GM18498 (cell line): ENCODE measurements around the gene ARCN1.

ENCODE experiments used
- ATAC-seq: cut with Tn5 transposase; IDR thresholded peaks from one replicate; pipeline ENCODE4 v1.9.1; 2021; ENCODE audit warnings: mild to moderate bottlenecking, moderate library complexity; ENCODE audit not compliant: unreplicated experiment

ARCN1 gene

DNA sequence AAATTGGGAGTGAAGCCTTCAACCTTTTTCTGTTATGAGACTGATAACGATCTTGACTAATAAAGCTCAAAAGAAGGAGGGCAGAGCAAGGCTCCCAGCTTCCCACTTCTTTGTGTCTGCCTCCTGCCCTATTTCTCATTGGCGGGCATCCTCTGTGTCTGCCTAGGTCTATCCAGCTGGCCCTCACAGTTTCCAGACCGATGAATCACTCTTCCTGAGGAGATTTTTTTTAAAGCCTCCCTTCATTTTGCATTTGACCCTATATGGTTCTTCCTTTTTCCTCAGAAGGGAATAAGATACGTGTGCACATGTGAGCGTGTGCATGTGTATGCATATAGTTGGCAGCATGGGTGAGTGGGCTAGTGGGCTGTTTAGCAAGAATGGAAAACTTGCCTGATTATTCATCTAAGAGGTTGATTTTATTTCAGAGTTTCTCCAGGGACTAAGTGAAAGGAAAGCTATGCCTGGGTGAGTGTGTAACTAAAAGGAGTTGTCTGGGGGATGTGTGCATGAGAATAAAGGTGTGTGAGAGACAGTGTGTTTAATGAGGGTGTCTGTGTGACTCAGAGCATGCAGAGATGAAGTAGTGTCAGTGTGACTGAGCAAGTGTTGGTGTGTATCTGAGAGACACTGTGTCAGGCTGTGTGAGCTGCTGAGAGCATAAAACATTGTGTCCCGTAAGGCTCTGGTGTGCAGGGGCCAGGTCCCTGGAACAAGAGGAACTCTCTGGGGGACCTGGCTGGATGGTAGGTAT lies 47.4 kb downstream of the ARCN1 start:
- no peak for ATAC-seq

DNA sequence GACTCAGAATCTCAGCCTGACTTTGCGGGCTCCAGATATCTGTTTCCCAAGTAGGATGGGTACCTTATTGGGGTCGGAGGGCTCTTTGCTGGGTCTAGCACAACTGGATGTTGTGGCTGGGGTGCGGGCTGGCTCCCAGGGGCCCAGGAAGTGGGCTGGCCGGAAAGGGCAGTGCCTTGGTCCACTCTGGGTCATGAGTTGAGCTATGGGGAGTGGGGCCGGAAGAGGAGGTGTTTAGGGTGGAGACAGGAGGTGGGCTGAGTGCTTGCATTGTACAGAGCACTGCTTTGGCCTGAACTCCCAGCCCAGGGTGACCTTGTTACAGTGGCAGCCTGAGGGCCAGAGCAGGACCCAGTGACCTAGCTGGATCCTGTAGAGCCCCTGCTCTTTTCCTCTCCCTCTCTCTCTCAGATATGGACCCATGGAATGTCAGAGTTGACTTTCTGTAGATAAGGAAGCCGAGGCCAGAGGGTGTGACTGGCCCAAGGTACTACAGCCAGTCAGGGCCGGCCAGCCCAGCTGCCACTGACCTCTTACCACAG lies 48.4 kb downstream of the ARCN1 start:
- ATAC-seq: no peak

DNA sequence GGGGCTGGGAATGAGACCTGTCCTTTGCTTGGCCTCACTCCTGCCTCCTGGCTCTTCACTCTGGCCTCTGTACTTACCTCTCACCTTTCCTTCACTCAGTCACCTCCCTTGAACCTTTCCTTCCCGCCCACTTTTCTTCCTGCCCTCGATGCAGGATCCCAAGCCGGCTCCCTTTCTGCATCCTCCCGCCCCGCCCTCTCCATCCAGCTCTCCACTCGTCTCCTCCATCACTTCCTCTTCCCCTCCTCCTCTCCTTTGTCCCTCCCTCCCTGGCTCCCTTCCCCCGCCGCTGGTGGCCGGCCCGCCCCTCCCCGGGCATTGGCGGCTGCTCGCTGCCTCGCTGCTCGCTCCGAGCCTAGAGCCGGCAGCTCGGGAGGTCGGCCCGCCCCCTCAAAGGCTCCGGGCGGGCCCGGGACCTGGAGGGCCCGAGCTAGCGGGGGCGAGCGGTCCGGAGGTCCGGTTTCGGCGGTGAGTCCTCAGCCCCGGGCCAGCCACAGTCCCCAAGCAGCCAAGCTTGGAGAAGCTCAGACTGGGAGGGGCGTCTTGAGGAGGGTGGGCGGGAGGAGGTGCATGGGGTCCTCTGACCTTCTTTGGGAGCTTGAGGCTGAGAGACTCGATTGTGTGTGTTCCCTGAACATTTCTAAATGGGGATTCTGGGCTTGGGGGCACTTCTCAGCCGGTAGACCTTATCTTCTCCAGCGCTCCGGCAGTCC lies 49.0 kb downstream of the ARCN1 start:
- no peak for ATAC-seq

DNA sequence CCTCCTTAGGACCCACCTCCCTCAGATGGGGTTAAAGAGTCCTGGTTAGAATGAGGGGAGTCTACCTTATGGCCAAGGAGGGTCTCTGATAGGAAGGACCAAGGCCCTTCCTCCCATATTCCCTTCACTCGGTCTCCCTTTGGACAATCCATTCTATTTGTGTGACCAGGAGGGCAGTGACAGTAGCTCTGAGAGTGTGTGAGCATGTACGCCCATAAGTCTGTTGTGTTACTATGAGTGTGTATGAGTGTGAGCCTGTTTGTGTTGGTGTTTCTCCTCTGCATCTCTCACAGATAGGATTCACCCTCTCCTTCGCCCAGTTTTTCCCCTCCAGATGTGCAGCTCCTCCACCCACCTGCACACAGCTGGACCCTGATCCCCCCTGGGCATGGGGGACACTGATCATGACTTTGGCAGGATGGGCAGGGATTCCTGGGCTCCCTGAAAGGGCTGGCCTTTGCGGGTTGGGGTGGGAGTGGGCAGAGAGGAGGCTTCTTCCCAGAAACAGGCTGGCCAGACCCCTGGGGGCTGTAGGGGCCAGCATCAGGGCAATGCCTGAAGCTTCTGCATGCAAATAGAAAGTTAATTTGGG lies 49.7 kb downstream of the ARCN1 start:
- no peak for ATAC-seq

DNA sequence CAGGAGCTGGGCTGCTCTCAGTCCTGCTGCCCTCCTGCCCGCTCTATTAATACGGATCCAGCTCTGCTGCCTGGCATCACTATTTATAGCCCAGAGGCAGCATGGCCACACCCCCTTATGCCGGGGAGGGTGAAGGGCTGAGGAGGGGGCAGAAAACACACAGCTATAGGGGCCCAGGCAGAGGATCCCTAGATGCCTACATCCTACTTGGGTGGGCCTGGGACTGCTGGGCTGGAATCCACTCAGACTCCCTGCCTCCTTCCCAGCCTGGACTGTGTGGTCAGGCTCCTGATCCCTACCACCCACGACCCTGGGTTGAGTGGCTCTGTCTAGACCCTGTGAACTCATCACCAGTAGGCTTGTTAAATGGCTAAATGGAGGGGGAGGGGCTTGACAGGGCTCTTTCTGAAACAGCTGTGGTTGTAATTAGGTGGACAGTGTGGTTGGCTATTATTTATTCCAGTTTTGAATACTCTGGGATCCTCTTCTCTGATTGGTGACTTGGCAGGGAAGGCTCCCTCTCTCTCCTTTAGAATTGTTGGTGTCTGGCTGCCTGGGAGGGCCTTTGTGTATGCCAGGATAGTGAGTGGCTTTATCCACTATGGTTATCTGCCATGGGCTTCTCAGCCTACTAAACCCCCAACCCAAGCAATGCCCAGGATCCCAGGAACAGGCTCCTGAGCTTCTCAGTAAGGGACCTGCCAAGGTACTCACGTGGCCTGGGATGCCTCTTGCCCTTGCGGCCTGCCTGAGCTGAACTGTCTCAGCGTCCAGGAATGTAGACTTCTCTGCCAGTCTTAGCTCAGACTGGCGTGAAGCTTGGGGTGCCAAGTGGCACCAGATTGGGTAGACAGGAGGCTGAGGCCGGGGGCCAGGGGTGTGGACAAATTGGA lies 50.4 kb downstream of the ARCN1 start:
- ATAC-seq: no peak

DNA sequence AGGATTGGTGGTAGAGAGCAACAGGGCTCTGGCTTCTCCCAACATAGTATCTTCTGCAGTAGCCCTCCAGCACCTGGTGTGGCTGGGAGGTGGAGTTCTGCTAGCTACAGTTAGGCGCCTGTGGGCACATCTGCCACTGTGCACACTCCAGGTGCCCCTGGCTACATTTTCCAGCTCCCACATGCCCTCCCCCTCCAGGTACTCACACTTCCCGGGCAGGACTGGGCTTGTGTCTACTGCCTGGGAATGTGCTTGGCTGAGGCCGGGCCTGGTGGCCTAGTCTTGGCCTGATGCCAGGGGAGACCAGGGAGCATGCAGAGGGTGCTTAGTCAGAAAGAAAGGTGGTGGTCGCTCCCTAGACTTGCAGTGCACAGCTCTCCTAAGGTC lies 51.1 kb downstream of the ARCN1 start:
- ATAC-seq: no peak

DNA sequence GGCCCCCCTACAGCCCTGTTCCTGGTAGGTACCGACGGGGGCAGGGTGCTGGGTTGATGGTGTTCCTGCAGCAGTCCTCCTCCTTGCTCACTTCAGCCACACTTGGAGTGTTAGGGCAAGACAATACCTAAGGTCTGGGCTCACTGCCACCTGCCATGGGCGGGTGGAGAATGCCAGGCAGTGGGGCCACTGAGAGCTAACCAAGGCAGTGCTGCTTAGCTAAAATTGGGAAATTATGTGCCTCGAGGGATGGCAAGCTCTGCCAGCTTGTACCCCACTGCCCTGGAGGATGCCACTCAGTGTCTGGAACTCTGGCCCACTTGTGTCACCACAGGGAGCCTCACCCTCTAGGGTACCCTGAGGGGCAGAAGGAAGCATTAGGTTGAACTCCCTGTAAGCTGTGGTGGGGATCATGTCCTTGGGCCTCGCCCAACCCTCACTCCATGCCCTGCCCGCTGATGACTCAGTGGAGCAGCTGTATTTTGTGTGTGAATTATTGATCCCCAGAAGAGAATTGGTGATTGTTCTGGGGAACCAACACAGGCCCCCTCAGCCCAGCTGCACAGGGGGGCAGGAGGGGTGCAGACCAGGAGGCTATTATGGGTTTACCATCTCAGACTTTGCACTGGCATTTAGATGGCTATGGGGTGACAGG lies 53.0 kb downstream of the ARCN1 start:
- ATAC-seq: no peak

DNA sequence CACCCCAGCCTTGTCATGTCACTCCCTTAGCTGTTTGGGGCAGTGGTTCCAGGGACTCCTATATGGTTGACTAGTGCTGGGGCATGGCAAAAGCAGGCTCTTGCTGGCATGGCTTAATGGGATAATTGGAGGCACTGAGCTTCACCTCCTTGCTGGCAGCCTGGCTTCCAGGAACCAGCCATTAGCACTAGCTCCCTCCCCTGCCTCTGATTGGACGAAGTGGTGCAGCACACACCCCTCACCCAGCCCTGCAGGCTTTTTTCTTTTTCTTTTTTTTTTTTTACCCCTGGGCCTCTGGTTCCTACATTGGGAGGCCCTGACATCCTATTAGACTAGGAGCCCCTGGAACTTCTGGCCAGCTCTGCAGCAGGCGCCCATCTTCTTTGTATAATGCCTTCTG lies 53.8 kb downstream of the ARCN1 start:
- no peak for ATAC-seq

DNA sequence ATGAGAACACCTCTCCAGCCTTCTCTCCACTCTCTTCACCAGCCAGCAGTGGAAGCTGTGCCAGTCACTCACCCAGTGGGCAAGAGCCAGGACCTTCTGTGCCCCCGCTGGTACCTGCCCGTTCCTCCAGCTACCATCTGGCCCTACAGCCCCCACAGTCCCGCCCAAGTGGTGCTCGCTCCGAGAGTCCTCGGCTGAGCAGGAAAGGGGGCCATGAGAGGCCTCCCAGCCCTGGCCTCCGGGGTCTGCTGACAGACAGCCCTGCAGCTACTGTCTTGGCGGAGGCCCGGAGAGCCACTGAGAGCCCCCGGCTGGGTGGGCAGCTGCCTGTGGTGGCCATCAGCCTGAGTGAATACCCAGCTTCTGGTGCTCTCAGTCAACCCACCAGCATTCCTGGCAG lies 55.4 kb downstream of the ARCN1 start:
- ATAC-seq: no peak

DNA sequence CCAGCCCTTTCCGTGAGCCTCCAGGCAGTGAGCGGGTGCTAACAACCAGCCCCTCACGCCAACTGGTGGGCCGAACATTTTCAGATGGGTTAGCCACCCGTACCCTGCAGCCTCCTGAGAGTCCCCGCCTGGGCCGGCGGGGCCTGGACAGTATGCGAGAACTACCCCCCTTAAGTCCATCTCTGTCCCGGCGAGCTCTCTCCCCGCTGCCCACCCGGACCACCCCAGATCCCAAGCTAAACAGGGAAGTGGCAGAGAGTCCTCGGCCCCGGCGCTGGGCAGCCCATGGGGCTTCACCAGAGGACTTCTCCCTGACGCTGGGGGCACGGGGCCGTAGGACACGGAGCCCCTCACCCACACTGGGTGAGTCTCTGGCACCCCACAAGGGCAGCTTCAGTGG lies 55.8 kb downstream of the ARCN1 start:
- no peak for ATAC-seq

DNA sequence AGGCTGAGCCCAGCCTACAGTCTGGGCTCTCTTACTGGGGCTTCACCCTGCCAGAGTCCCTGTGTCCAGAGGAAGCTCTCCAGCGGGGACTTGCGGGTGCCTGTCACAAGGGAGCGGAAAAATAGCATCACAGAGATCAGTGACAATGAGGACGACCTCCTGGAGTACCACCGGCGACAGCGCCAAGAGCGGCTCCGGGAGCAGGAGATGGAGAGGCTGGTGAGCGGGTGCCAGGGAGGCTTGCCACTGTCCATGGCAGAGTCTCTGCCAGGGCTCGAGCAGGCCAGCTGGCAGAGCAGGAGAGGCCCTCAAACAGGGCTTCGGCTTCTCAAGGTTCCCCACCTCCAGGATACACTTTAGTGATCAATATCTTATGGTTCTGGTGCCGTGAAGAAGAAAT lies 56.2 kb downstream of the ARCN1 start:
- no peak for ATAC-seq

DNA sequence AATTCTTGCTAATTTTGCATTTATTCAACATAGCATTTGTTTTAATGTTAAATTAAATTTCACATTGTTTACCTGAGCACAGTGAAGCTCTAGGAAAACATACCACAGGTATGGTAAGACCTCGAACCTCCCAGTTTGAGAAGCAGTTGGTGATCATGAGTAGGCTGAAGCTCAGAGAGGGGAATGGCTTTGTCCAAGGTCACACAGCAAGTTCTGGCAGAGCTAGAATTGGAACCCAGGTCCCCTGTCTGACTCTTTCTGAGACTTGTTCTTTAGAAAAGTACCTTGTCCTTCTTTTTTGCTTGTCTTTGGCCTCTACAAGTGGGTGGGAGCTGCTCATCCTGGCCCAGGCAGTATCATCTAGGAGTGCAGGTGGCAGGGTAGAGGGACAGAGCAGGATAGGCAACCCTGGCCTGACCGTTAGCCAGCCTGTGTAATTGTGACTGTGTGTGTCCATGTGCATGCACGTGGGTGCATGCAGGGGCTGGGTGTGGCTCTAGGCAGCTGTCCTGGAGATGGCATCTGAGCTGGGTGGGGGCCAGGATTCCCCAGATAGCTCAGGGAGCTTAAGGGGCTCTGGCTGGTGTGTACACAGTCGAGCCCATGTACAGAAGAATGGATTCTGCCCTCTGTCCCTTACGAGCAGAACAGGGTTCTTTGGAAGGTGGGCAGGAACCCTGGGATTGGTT lies 56.8 kb downstream of the ARCN1 start:
- no peak for ATAC-seq

DNA sequence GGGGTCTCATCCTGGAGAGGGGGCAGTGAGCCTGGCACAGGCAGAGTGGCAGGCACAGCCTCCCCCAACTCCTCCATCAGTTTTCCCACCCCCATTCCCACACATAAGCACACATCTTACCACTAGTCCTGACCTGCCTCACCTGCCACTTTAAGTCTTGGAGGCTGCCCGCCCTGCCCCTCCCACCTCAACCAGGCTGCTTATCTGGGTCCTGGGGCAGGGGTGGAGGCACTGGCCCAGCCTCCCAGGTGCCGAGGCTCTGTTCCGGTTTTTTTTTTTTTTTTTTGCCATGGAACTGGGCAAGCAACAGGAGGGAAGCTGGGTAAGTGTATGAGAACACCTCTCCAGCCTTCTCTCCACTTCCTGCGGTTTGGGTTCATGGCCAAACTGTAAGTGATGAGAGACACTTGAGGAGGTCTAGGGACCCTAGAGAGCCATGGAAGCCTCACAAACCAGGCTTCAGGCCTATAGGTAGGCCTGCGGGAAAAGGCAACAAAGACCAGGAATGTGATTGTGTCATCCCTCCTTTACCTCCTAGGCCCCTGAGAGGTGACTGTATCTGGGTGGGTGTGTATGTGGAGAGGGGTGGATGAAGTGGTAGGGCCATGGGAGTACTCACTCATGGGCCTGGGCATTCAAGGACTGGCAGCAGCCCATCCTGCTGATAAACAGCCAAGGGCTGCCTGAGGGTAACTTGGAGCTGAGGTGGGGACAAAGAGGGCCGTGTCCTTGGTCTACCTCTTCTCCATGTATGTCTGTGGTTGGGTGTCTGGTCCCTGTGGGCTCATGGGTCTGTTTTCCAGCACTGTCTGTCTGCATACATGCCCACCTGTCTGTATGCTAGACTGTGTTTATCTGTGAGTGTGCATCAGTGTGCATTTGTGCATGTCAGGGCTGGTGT lies 57.8 kb downstream of the ARCN1 start:
- no peak for ATAC-seq

DNA sequence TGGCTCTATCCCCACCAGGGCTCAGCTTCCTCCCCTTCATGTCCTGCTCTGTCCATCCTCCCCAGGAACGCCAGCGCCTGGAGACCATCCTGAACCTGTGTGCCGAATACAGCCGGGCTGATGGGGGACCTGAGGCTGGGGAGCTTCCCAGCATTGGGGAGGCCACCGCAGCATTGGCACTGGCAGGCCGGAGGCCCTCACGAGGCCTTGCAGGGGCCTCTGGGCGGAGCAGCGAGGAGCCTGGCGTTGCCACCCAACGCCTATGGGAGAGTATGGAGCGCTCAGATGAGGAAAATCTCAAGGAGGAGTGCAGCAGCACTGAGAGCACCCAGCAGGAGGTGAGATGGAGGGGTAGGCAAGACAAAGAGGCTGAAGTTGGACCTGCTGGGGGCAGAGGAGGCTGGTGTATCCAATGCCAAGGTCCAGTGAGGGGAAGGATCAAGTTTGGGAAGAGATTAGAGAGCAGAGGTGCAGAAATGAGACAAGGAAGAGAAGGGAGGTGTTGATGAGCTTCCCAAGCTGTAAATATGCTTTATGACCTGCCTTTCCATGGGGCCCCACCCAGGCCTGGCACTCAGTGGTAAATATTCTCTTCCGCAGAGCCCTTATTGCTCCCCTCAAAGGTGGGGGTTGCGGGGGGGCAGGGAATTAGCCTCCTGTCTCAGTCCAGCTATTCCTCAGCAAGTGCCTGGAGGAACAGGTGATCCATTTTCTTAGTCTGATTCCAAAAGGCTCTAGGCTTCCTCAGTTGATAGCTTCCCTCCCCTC lies 59.1 kb downstream of the ARCN1 start:
- no peak for ATAC-seq

DNA sequence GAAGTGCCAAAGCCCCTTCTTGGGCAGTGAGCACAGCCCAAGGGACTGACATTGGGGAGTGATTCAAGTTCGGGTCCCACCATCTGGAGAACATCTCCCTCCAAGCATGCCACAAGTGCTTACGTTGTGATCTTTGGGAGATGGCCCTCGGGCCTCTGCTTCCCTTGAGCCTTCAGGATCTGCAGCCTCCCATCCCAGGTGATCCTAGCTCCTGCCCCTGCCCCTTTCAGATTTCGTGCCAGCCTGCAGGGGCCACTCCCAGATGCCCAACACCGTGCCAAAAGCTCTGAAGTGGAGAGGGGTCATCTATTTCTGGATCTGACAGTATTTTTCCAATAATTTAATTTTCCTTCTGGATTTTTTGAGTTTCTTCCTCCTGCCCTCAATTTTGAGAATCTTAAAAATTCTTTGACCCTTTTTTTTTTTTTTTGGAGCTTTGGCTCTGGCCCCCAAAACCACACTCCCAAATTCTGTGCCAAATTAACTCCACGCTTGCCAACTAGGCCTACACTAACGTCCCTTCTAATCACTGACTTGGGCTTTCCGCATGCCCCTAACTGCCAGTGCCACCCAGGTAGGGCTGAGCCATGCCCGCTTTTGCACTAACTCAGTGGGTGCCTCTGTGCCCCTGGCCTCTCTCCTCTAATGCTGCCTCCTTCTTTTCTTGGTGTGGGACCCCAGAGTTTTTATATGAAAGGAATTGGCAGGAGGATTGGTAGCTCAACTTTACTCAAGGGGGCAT lies 60.5 kb downstream of the ARCN1 start:
- ATAC-seq: no peak

DNA sequence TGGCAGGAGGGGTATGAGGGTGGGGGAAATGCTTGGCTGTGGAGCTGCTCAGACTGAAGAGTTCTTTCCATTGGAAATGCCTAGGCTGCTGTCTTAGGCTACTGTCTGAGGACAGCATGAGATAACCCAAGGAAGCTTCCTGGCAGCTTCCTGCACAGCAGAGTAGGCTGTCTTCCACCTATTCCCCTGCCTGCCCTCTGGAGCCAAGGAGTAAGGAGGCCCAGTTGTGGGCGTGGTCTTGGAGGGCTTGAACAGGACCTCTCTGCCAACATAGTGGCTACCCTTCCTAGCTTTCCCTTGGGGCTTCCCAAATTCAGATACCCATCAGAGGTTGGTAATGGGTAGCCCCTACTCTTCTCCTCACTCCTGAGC lies 61.1 kb downstream of the ARCN1 start:
- no peak for ATAC-seq

DNA sequence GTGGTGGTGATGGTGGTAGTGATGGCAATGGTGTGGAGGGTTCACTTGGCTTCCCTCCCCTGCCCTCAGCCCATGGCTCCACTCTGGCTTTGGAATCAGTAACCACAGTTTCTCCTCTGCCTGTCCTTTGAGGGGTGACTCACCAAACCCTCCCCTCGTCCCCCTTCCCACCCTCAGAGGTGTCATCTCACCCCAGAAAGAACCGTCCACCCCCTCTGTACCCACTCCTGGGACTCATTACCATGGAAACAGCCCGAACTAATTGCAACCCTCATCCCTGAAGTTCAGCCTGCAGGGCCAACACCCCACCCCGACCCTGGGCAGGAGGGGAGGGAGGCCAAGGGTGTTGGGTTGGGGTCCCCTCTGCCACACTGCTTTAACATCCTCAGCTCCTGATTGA lies 61.8 kb downstream of the ARCN1 start:
- no peak for ATAC-seq
